Activated CD4-positive, alpha-beta T cell treated with anti-CD3 and anti-CD28 coated beads for 48 hours (primary cell): ENCODE data around the gene SDK2.
A peak's percentile ranks its signal among the peaks of the same experiment; 100 is the strongest.

Experiments used
- DNase-seq: peaks from one replicate; pipeline ENCODE4 v3.0.0-alpha.2; 2020

SDK2 gene

GRCh38 chr17:73354423-73355284 lies 289.6 kb downstream of the SDK2 start:
- no peak for DNase-seq

GRCh38 chr17:73352261-73352660 lies 292.0 kb downstream of the SDK2 start:
- DNase-seq, result no peak

- no peak for DNase-seq
Observed at GRCh38 chr17:73351764-73352163, 292.5 kb downstream of the SDK2 start.

GRCh38 chr17:73350864-73351263 lies 293.4 kb downstream of the SDK2 start:
- no peak for DNase-seq

- DNase-seq, result no peak
Observed at GRCh38 chr17:73349647-73350046, 294.6 kb downstream of the SDK2 start.

GRCh38 chr17:73349138-73349537 lies 295.1 kb downstream of the SDK2 start:
- DNase-seq, result no peak

- no peak for DNase-seq
Observed at GRCh38 chr17:73348829-73349095, 295.5 kb downstream of the SDK2 start.

GRCh38 chr17:73348018-73348828 lies 296.0 kb downstream of the SDK2 start:
- DNase-seq, result no peak

GRCh38 chr17:73347351-73347750 lies 296.9 kb downstream of the SDK2 start:
- DNase-seq, result no peak

GRCh38 chr17:73346501-73347162 lies 297.6 kb downstream of the SDK2 start:
- no peak for DNase-seq

- DNase-seq, result no peak
Observed at GRCh38 chr17:73343739-73344454, 300.3 kb downstream of the SDK2 start.

- no peak for DNase-seq
Observed at GRCh38 chr17:73343168-73343634, 301.0 kb downstream of the SDK2 start.

GRCh38 chr17:73342541-73343167 lies 301.6 kb downstream of the SDK2 start:
- DNase-seq, result no peak

GRCh38 chr17:73342050-73342522 lies 302.2 kb downstream of the SDK2 start:
- DNase-seq, result no peak

- DNase-seq, result no peak
Observed at GRCh38 chr17:73341350-73342049, 302.7 kb downstream of the SDK2 start.

- peak; percentile 39 for DNase-seq
Observed at GRCh38 chr17:73340093-73340596, 304.1 kb downstream of the SDK2 start.

- no peak for DNase-seq
Observed at GRCh38 chr17:73338566-73339197, 305.6 kb downstream of the SDK2 start.

GRCh38 chr17:73338050-73338521 lies 306.2 kb downstream of the SDK2 start:
- DNase-seq, result no peak

- DNase-seq, result no peak
Observed at GRCh38 chr17:73337330-73337710, 306.9 kb downstream of the SDK2 start.

GRCh38 chr17:73336408-73337329 lies 307.6 kb downstream of the SDK2 start:
- DNase-seq, result no peak
